Right lobe of liver (tissue), 6 donors: ENCODE data around the gene SERHL2. TPM values are rescaled to one million over a fixed set of nuclear protein-coding genes. Genes with fewer than 3 reads are reported as not detected.
A peak's percentile ranks its signal among the peaks of the same experiment; 100 is the strongest.
"Not testable (repeated sequence)": the region's sequence is repeated elsewhere in the genome, so short reads cannot be mapped to it uniquely, and the experiment has no call there.

Experiments used
- ATAC-seq, 4 donors: fragments of 200-7000 bp; cut with Tn5 transposase; one replicate each; pipeline ENCODE4 v1.9.1; 2020; ENCODE audit warnings: mild to moderate bottlenecking in 4 of 4, moderate library complexity in 4 of 4
- DNase-seq, 3 donors: peaks; one replicate each; pipeline ENCODE4 v3.0.0-alpha.2; 2020
- H3K27ac ChIP-seq, 3 donors: fragments of 200-600 bp; one replicate each; pipeline ENCODE4 v1.8.0; 2022
- H3K27me3 ChIP-seq, 2 donors: fragments of 200-600 bp; one replicate each; pipeline ENCODE4 v1.8.0; 2022
- H3K36me3 ChIP-seq, 4 donors: fragments of 200-600 bp; sonication (generic) in 1 of 4; one replicate each; pipeline versions ENCODE4 v1.5.1 to v1.8.0; 2017 to 2022; ENCODE audit warnings: control low read depth in 1 of 4
- H3K4me1 ChIP-seq, 4 donors: fragments of 200-600 bp; sonication (generic) in 1 of 4; one replicate each; pipeline versions ENCODE4 v1.5.1 to v1.8.0; 2017 to 2022; ENCODE audit warnings: control low read depth in 1 of 4
- H3K4me3 ChIP-seq, 3 donors: fragments of 200-600 bp; one replicate each; pipeline ENCODE4 v1.8.0; 2022
- H3K9me3 ChIP-seq, 4 donors: fragments of 200-600 bp; sonication (generic) in 1 of 4; one replicate each; pipeline versions ENCODE4 v1.5.1 to v1.8.0; 2017 to 2022; ENCODE audit warnings: control low read depth in 1 of 4
- CTCF ChIP-seq, 4 donors: fragments of 200-600 bp in 3 of 4; fragments of 450-650 bp in 1 of 4; IDR thresholded peaks; one replicate each; pipeline versions ENCODE4 v1.5.1 to v1.8.0; 2016 to 2022; ENCODE audit warnings: antibody characterized with exemption in 4 of 4, mild to moderate bottlenecking in 2 of 4
- POLR2A ChIP-seq: fragments of 450-650 bp; IDR thresholded peaks from one replicate; pipeline ENCODE4 v1.6.1; 2017; ENCODE audit warnings: antibody characterized with exemption, mild to moderate bottlenecking
- WGBS: methylation state at CpG from one replicate; pipeline ENCODE4 v1.1.6; 2018; ENCODE audit warnings: low coverage, low lambda C conversion rate; ENCODE audit not compliant: insufficient coverage; ENCODE audit errors: missing lambda C conversion rate; 5-methylcytosine and 5-hydroxymethylcytosine counted together
- intact Hi-C, 2 donors: fragments of 100-400 bp; cut with DNase I; formaldehyde crosslinking; loops; one replicate each; pipeline versions ENCODE4 v1.11.2 to v1.14.1; 2022
- total RNA-seq, 6 experiments: library from RNA; depleted of rRNA in 2 of 6; stranded (reverse); fragments of >200 nt in 2 of 6; fragmentation: NEBNext Ultra II Directional in 3 of 6; extraction: Animal tissue kit (Norgen Biotek cat#: 25700) in 3 of 6; gene quantifications; one replicate each; pipeline versions ENCODE4 v1.1.0 to v1.2.4, GENCODE V29; 2016 to 2023
- donor health status: DM: no; HTN: yes; CAD: no.
- donor health status: DM: no; HTN: no; CAD: no.
- donor health status: DM: no; HTN: no; CAD: no.
- donor health status: DM: no; HTN: yes; CAD: no.
- donor health status: DM: no; HTN: yes; CAD: no.

Gene SERHL2
- total RNA-seq, 6 experiments from 2014 or later: 0.29 to 2.9 (median 0.80) TPM

- DNase-seq (no peak), ATAC-seq (peak; percentile 65 to 86 (median 70))
- Histone ChIP-seq H3K27ac (peak overlapping the region in 1 of 3 donors; percentile 38), H3K27me3 (no peaks in the 10 kb centered on the region), H3K4me1 (peaks cover 0 to 12% (median 3%) of the 10 kb centered on the region in 4 donors), H3K9me3 (no peaks in the 10 kb centered on the region), H3K4me3 (no peak overlapping the region), H3K36me3 (peaks cover 0 to 59% (median 29%) of the 10 kb centered on the region in 4 donors)
- intact Hi-C loops: no loop called here
- WGBS: 51% methylated on average over 6 of the region's 6 CpGs
- TF ChIP-seq CTCF (IDR thresholded peaks at IDR 0.05): no peak
- no peak for TF ChIP-seq POLR2A
Observed at GRCh38 chr22:42601879-42602465, 48.2 kb downstream of the SERHL2 start.

- intact Hi-C loops: no loop called here
- Histone ChIP-seq H3K27ac (peak overlapping the region in 1 of 3 donors; percentile 38), H3K27me3 (no peaks in the 10 kb centered on the region), H3K4me3 (no peak overlapping the region), H3K4me1 (peaks cover 0 to 12% (median 3%) of the 10 kb centered on the region in 4 donors), H3K36me3 (peaks cover 0 to 54% (median 28%) of the 10 kb centered on the region in 4 donors), H3K9me3 (no peaks in the 10 kb centered on the region)
- DNase-seq: no peak
- TF ChIP-seq POLR2A: no peak
- peak in 2 of 4 donors; percentile 9 to 43 for ATAC-seq
- WGBS: 9% methylated on average over 1 of the region's 2 CpGs
Observed at GRCh38 chr22:42602470-42602869, 48.7 kb downstream of the SERHL2 start.

GRCh38 chr22:42603427-42603826, 49.7 kb downstream of the SERHL2 start:
- no peak overlapping the region for H3K4me3 ChIP-seq
- no peak for TF ChIP-seq CTCF (IDR thresholded peaks at IDR 0.05)
- no peak for TF ChIP-seq POLR2A
- H3K27me3 ChIP-seq: no peaks in the 10 kb centered on the region
- no peak for DNase-seq
- 92% methylated on average over 2 of the region's 2 CpGs for WGBS
- H3K36me3 ChIP-seq: peaks cover 0 to 45% (median 25%) of the 10 kb centered on the region in 4 donors
- no peak overlapping the region for H3K27ac ChIP-seq
- no peaks in the 10 kb centered on the region for H3K9me3 ChIP-seq
- intact Hi-C loops: no loop called here
- H3K4me1 ChIP-seq: peaks cover 0 to 12% (median 3%) of the 10 kb centered on the region in 4 donors
- no peak for ATAC-seq

- ATAC-seq: peak in 3 of 4 donors; percentile 15 to 47 (median 43)
- no peak for DNase-seq
- Histone ChIP-seq H3K4me1 (peaks cover 0 to 12% (median 3%) of the 10 kb centered on the region in 4 donors), H3K27me3 (no peaks in the 10 kb centered on the region), H3K9me3 (no peaks in the 10 kb centered on the region), H3K27ac (no peak overlapping the region), H3K4me3 (no peak overlapping the region), H3K36me3 (peaks cover 0 to 36% (median 17%) of the 10 kb centered on the region in 4 donors)
- no peak for TF ChIP-seq POLR2A
- no peak for TF ChIP-seq CTCF (IDR thresholded peaks at IDR 0.05)
- intact Hi-C loops: no loop called here
- 8% methylated on average over 2 of the region's 3 CpGs for WGBS
Observed at GRCh38 chr22:42604403-42604802, 50.6 kb downstream of the SERHL2 start.

- H3K9me3 ChIP-seq, intact Hi-C loops, DNase-seq, H3K27me3 ChIP-seq, H3K36me3 ChIP-seq, H3K27ac ChIP-seq, H3K4me3 ChIP-seq, ATAC-seq: not testable (repeated sequence)
- peaks cover 0 to 17% (median 6%) of the 10 kb centered on the region in 4 donors for H3K4me1 ChIP-seq
- WGBS: no CpG with 5 or more reads among the region's 31 CpGs
Observed at GRCh38 chr22:42607641-42608040, 53.9 kb downstream of the SERHL2 start.
